HFF-Myc (cell line): ENCODE data around the gene ALOX15.

Experiments
- DNase-seq: peaks from one replicate; pipeline ENCODE4 v3.0.0-alpha.2; 2011; ENCODE audit warnings: low read depth; ENCODE audit errors: extremely low read depth
- H3K4me3 ChIP-seq: replicated peaks from 2 replicates; pipeline ENCODE4 v1.5.1; 2011; ENCODE audit warnings: low read depth, mild to moderate bottlenecking, control low read depth, low read length
- CTCF ChIP-seq: IDR thresholded peaks from 2 replicates; pipeline ENCODE4 v1.5.1; 2012; ENCODE audit warnings: mild to moderate bottlenecking, low read depth, low read length, control low read depth; ENCODE audit errors: missing control alignments

ALOX15 gene

GRCh38 chr17:4675791-4676190 lies 34.3 kb upstream of the ALOX15 start:
- no peak overlapping the region for H3K4me3 ChIP-seq
- TF ChIP-seq CTCF, result no peak
- no peak for DNase-seq

- no peak for TF ChIP-seq CTCF
- no peak for DNase-seq
- H3K4me3 ChIP-seq, result no peak overlapping the region
These were observed 33.2 kb upstream of the ALOX15 start for GRCh38 chr17:4674685-4674998.

- no peak for DNase-seq
- TF ChIP-seq CTCF, result no peak
- H3K4me3 ChIP-seq, result no peak overlapping the region
These were observed 32.7 kb upstream of the ALOX15 start for GRCh38 chr17:4673986-4674684.

GRCh38 chr17:4673169-4673568 lies 31.7 kb upstream of the ALOX15 start:
- no peak for TF ChIP-seq CTCF
- DNase-seq, result no peak
- H3K4me3 ChIP-seq, result no peak overlapping the region

- no peak for DNase-seq
- no peak for TF ChIP-seq CTCF
- H3K4me3 ChIP-seq, result no peak overlapping the region
These were observed 31.3 kb upstream of the ALOX15 start for GRCh38 chr17:4672751-4673150.

GRCh38 chr17:4672055-4672630 lies 30.7 kb upstream of the ALOX15 start:
- TF ChIP-seq CTCF, result no peak
- DNase-seq, result no peak
- no peak overlapping the region for H3K4me3 ChIP-seq

GRCh38 chr17:4667166-4667565 lies 25.7 kb upstream of the ALOX15 start:
- no peak for DNase-seq
- TF ChIP-seq CTCF, result no peak
- H3K4me3 ChIP-seq, result no peak overlapping the region
